Spleen (tissue), 7 donors: ENCODE data around the gene SMAD3.

ENCODE experiments used
- CTCF ChIP-seq, 11 experiments: fragments of 200-600 bp in 7 of 11; fragments of 450-650 bp in 4 of 11; sonication (generic) in 4 of 11; IDR thresholded peaks in 8 of 11; conservative IDR thresholded peaks in 3 of 11; 1 replicate in 7 of 11; 2 replicates in 4 of 11; pipeline versions ENCODE4 v1.4.0 to v1.8.0; 2016 to 2021; ENCODE audit warnings: antibody characterized with exemption in 11 of 11, inconsistent platforms in 4 of 11, mild to moderate bottlenecking in 1 of 11
- POLR2A ChIP-seq, 3 donors: fragments of 450-650 bp; IDR thresholded peaks; one replicate each; pipeline ENCODE4 v1.5.1; 2017; ENCODE audit warnings: antibody characterized with exemption in 3 of 3, mild to moderate bottlenecking in 1 of 3
- donor health status: DM: no; HTN: no; CAD: no; lungs with moderate emphysema.
- donor health status: DM: no; HTN: no; CAD: no.
- donor health status: DM: no; HTN: no; CAD: no.

- TF ChIP-seq CTCF (IDR thresholded peaks at IDR 0.05 in 8 of 11, conservative IDR thresholded peaks at IDR 0.05 in 3 of 11) = no peak
- TF ChIP-seq POLR2A (IDR thresholded peaks at IDR 0.05) = no peak
Measured at GRCh38 chr15:67144609-67145311, 79.4 kb downstream of the SMAD3 start.
